ENCODE data around the gene TTLL8. TPM values are rescaled to one million over a fixed set of nuclear protein-coding genes. Genes with fewer than 3 reads are reported as not detected.

TTLL8 gene
- total RNA-seq: not detected

DNA sequence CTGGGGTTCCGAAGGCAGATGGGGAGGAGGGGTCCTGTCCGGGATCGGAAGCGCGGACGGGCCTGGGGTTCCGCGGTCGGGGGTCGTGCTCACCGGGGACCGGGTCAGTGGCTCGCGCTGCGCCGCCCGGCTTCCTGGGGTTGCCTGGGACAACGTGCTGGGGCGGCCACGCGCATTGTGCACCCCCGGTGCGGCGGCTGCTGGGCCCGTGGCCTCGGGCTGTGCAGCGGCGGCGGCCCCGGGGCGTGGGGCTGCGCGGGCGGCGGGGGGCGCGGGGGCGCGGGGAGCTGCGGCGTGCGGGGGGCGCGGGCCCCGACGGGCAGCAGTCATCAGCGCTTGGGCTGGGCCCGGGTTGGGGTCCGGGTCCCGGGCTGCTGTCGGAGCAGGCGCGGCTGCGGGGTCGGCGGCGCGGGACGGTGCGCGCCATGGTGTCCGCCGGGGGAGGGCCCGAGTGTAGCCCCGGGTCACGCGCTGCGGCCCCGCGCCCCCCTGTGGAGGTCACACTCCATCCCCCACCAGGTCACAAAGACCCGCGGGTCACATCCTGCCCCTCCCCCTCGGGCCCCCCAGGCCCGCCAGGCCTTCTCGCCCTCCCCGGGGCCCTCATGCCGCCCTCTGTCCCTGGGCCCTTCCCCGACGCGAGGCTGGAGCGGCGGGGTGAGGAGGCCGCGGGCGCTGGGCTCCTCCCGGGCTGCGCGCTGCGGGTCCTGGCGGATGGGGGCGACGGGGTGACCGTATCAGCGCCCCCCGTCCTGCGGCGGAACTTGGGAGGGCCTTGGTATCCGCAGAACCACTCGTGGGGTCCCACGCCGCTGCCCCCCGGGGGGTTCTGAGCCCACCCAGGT, at the start of gene TTLL8:
TTLL8 (minus strand) TSS at position 238 of the 845 bp plus-strand sequence.
- Histone ChIP-seq H3K4me1 (peaks cover 13 to 20% (median 14%) of the 10 kb centered on the region in 4 donors), H3K27me3 (peaks cover 0 to 90% (median 19%) of the 10 kb centered on the region in 4 donors), H3K36me3 (no peaks in the 10 kb centered on the region), H3K27ac (replicated peaks in 1 of 4) (no peak within 1 kb of the TSS), H3K9me3 (peaks cover 0 to 12% (median 9%) of the 10 kb centered on the region in 4 donors), H3K4me3 (peak within 1 kb of the TSS; percentile 7 to 37 (median 21))
- no peak for DNase-seq (ENCODE audit: extremely low spot score)
- WGBS: 10% methylated on average over 23 of the region's 102 CpGs
- intact Hi-C loops (cut with DNase I): no loop called here
- TF ChIP-seq POLR2AphosphoS5 (IDR thresholded peaks at IDR 0.05) (no peak), CTCF (IDR thresholded peaks at IDR 0.05) (no peak), POLR2A (IDR thresholded peaks at IDR 0.05; ENCODE audit: low read depth) (no peak), EP300 (IDR thresholded peaks at IDR 0.05) (no peak)

DNA sequence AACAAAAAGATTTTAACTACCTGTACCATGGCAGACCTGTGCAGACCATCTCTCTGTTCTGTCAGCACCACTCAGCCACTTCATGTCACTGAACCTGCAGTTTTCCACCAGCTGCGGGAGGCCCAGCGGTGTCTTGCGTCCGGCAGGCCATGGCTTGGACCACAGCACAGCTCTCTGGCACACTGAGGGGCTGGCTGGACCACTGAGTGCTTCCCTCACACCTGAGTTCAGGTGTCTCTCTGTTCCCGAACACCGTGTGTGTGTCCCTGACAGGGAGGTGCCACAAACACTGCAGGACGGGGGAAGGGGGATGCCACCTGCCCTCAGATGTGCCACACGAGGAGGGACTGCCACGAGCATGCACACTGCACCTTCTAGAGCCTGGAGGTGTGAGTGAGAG, 49.4 kb upstream of the TTLL8 start:
- TF ChIP-seq POLR2A (IDR thresholded peaks at IDR 0.05; ENCODE audit: low read depth) (no peak), EP300 (IDR thresholded peaks at IDR 0.05) (no peak), POLR2AphosphoS5 (IDR thresholded peaks at IDR 0.05) (no peak), CTCF (IDR thresholded peaks at IDR 0.05) (no peak)
- Histone ChIP-seq H3K4me1 (no peaks in the 10 kb centered on the region), H3K4me3 (no peak overlapping the region), H3K27me3 (peaks cover 0 to 20% (median 0%) of the 10 kb centered on the region in 4 donors), H3K36me3 (no peaks in the 10 kb centered on the region), H3K9me3 (no peaks in the 10 kb centered on the region), H3K27ac (replicated peaks in 1 of 4) (no peak overlapping the region)
- intact Hi-C loops (cut with DNase I): no loop called here
- WGBS: 88% methylated on average over 6 of the region's 9 CpGs
- DNase-seq (ENCODE audit: extremely low spot score): no peak

DNA sequence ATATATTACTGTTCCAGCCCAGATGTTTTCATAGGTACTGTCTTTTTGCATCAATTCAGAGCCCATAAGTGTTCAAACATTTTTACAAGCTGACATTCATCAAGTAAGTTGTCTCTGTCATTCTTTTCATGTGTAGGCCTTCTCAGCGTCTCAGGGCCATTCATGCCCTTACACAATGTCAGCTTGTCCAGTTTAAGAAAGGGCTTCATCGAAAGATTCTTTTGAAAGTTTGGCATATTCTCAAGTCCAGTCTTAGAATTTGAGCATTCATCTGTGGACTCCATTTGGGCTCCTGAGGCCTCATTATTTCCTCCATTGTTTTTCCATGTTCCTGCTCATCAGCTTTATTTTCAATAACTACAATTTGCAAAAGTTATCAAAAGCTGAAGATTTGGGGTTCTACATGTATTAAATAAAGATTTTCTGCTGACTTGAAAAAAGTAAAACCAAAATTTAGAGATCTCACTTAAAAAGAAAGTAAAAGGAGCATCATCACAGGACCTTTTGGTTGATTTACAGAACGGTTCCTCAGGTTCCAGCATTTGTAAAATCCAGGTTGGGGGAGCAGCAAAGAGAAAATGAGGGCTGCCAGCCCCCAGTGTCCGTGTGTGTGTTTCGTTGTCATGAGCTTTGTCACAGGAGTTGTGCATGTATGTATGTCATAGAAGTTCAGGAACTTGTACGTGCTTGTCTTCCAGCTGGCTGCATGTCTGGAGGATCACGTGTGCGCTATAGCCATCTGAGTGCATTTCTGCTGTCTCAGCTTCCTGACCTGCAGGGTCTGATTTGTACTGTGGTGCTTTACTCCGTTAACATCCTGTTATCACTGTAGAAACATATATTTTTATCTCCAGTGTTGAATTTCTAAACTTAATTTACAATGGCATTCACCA, 47.4 kb upstream of the TTLL8 start:
- no peak overlapping the region for H3K4me3 ChIP-seq
- intact Hi-C loops (cut with DNase I): no loop called here
- no peak overlapping the region for H3K27ac ChIP-seq (replicated peaks in 1 of 4)
- TF ChIP-seq EP300 (IDR thresholded peaks at IDR 0.05) (no peak), CTCF (IDR thresholded peaks at IDR 0.05) (no peak), POLR2AphosphoS5 (IDR thresholded peaks at IDR 0.05) (no peak), POLR2A (IDR thresholded peaks at IDR 0.05; ENCODE audit: low read depth) (no peak)
- no peaks in the 10 kb centered on the region for H3K9me3 ChIP-seq
- peaks cover 0 to 23% (median 0%) of the 10 kb centered on the region in 4 donors for H3K27me3 ChIP-seq
- DNase-seq (ENCODE audit: extremely low spot score): no peak
- H3K36me3 ChIP-seq: no peaks in the 10 kb centered on the region
- WGBS: 53% methylated on average over 9 of the region's 9 CpGs
- no peaks in the 10 kb centered on the region for H3K4me1 ChIP-seq

DNA sequence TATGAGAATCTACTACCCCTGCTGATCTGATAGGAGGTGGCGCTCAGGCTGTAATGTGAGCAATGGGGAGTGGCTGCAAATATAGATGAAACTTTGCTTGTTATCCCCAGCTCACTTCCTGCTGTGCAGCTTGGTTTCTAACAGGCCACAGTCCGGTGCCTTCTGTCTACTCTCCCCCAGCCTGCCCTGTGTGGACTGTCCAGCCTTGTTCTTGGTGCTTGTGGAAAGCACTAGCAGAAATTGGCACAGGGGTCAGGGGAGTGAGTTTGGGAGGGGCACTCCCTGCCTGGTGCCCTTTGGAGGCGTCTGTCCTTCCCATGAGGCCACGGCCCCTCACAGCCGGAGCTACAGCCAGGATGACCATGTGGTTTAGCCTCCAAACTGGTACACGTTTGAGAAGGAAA, 46.0 kb upstream of the TTLL8 start:
- Histone ChIP-seq H3K4me1 (no peaks in the 10 kb centered on the region), H3K27ac (replicated peaks in 1 of 4) (no peak overlapping the region), H3K4me3 (no peak overlapping the region), H3K36me3 (no peaks in the 10 kb centered on the region), H3K9me3 (no peaks in the 10 kb centered on the region), H3K27me3 (peaks cover 0 to 34% (median 0%) of the 10 kb centered on the region in 4 donors)
- 72% methylated on average over 6 of the region's 6 CpGs for WGBS
- DNase-seq (ENCODE audit: extremely low spot score): no peak
- TF ChIP-seq CTCF (IDR thresholded peaks at IDR 0.05) (no peak), POLR2A (IDR thresholded peaks at IDR 0.05; ENCODE audit: low read depth) (no peak), POLR2AphosphoS5 (IDR thresholded peaks at IDR 0.05) (no peak), EP300 (IDR thresholded peaks at IDR 0.05) (no peak)
- intact Hi-C loops (cut with DNase I): no loop called here

All from esophagus muscularis mucosa (tissue), 4 donors.